B cell (primary cell): ENCODE data around the gene SH3BGR. TPM values are rescaled to one million over a fixed set of nuclear protein-coding genes. Genes with fewer than 3 reads are reported as not detected.

Experiments used
- ATAC-seq: fragments of 200-7000 bp; cut with Tn5 transposase; one replicate; pipeline ENCODE4 v1.10.0; 2021; ENCODE audit warnings: low read depth, mild to moderate bottlenecking, moderate number of reproducible peaks, moderate library complexity
- CTCF ChIA-PET: fragments of 350-600 bp; sonication (Branson Sonifier 250); formaldehyde crosslinking; loops from one replicate; lab custom pipeline; 2021; ENCODE audit warnings: antibody characterized with exemption, inconsistent platforms; lab: Charles Lee
- POLR2A ChIA-PET: fragments of 350-600 bp; sonication (Branson Sonifier 250); formaldehyde crosslinking; loops from one replicate; lab custom pipeline; 2021; ENCODE audit warnings: antibody characterized with exemption; lab: Charles Lee
- DNase-seq: peaks from one replicate; pipeline ENCODE4 v3.0.0; 2013
- H2AFZ ChIP-seq: 2 replicates; pipeline ENCODE4 v1.6.1; 2012; ENCODE audit warnings: mild to moderate bottlenecking, low read depth, low read length; ENCODE audit not compliant: insufficient read depth, poor library complexity, severe bottlenecking
- H3K27ac ChIP-seq, 2 donors: 1 replicate in 1 of 2; 2 replicates in 1 of 2; pipeline ENCODE4 v1.5.1; 2012 to 2013; ENCODE audit warnings: low read length in 2 of 2, mild to moderate bottlenecking in 2 of 2, moderate library complexity in 1 of 2
- H3K27me3 ChIP-seq, 4 experiments: fragments of 200-600 bp in 1 of 4; sonication (generic) in 1 of 4; replicated peaks in 1 of 4; 1 replicate in 2 of 4; 2 replicates in 2 of 4; pipeline versions ENCODE4 v1.6.1 to v1.7.0; 2013 to 2016; ENCODE audit warnings: low read length in 3 of 4, mild to moderate bottlenecking in 2 of 4, mixed read lengths in 1 of 4, moderate library complexity in 1 of 4; ENCODE audit not compliant: insufficient read depth in 4 of 4, control insufficient read depth in 3 of 4; ENCODE audit errors: control extremely low read depth in 1 of 4
- H3K36me3 ChIP-seq, 2 experiments: replicated peaks in 1 of 2; 1 replicate in 1 of 2; 2 replicates in 1 of 2; pipeline versions ENCODE4 v1.6.1 to v1.7.1; 2013; ENCODE audit warnings: low read length in 1 of 2; ENCODE audit not compliant: insufficient read depth in 2 of 2, control insufficient read depth in 1 of 2; ENCODE audit errors: control extremely low read depth in 1 of 2, extremely low read depth in 1 of 2
- H3K4me1 ChIP-seq, 2 donors: fragments of 200-600 bp in 1 of 2; sonication (generic) in 1 of 2; 1 replicate in 1 of 2; 2 replicates in 1 of 2; pipeline versions ENCODE4 v1.5.1 to v1.6.1; 2013 to 2017; ENCODE audit warnings: low read length in 2 of 2; ENCODE audit not compliant: control insufficient read depth in 2 of 2, insufficient read depth in 2 of 2
- H3K4me2 ChIP-seq: replicated peaks from 2 replicates; pipeline ENCODE3; 2012; ENCODE audit warnings: mild to moderate bottlenecking, low read depth, low read length; ENCODE audit not compliant: poor library complexity, severe bottlenecking
- H3K4me3 ChIP-seq, 5 experiments: fragments of 200-600 bp in 1 of 5; sonication (generic) in 1 of 5; 1 replicate in 3 of 5; 2 replicates in 2 of 5; pipeline versions ENCODE4 v1.5.1 to v1.7.0; 2011 to 2016; ENCODE audit warnings: low read length in 4 of 5, mild to moderate bottlenecking in 4 of 5, low read depth in 2 of 5, control low read depth in 1 of 5, moderate library complexity in 1 of 5; ENCODE audit not compliant: insufficient read depth in 1 of 5; ENCODE audit errors: control extremely low read depth in 1 of 5, extremely low read depth in 1 of 5
- H3K79me2 ChIP-seq: fragments of 200-600 bp; sonication (generic); one replicate; pipeline ENCODE4 v1.6.0; 2016; ENCODE audit warnings: low read length; ENCODE audit not compliant: control insufficient read depth, insufficient read depth
- H3K9ac ChIP-seq: fragments of 200-600 bp; sonication (generic); 2 replicates; pipeline ENCODE4 v1.6.1; 2017; ENCODE audit warnings: mild to moderate bottlenecking, low read length, moderate library complexity
- H3K9me3 ChIP-seq, 3 donors: one replicate each; pipeline versions ENCODE4 v1.6.1 to v1.7.1; 2013; ENCODE audit warnings: low read length in 2 of 3; ENCODE audit not compliant: control insufficient read depth in 2 of 3, insufficient read depth in 1 of 3; ENCODE audit errors: control extremely low read depth in 1 of 3
- H4K20me1 ChIP-seq: 2 replicates; pipeline ENCODE4 v1.6.0; 2012; ENCODE audit warnings: mild to moderate bottlenecking, low read length; ENCODE audit not compliant: insufficient read depth, control insufficient read depth, poor library complexity, severe bottlenecking
- H3K27ac Mint-ChIP-seq: one replicate; pipeline ENCODE4 v1.8.0; 2021; ENCODE audit warnings: mixed read lengths
- H3K27me3 Mint-ChIP-seq: one replicate; pipeline ENCODE4 v1.8.0; 2021; ENCODE audit warnings: mixed read lengths
- H3K4me1 Mint-ChIP-seq: one replicate; pipeline ENCODE4 v1.8.0; 2021; ENCODE audit warnings: mixed read lengths
- H3K4me3 Mint-ChIP-seq: one replicate; pipeline ENCODE4 v1.8.0; 2021; ENCODE audit warnings: mixed read lengths
- H3K9me3 Mint-ChIP-seq: one replicate; pipeline ENCODE4 v1.8.0; 2022; ENCODE audit warnings: mixed read lengths; ENCODE audit not compliant: insufficient read depth
- CTCF ChIP-seq: fragments of 200-600 bp; IDR thresholded peaks from one replicate; pipeline ENCODE4 v1.8.0; 2022; ENCODE audit warnings: antibody characterized with exemption, mild to moderate bottlenecking
- EZH2 ChIP-seq: IDR thresholded peaks from 2 replicates; pipeline ENCODE4 v1.6.1; 2012; ENCODE audit warnings: borderline replicate concordance, low read depth, mild to moderate bottlenecking, moderate library complexity, low read length; ENCODE audit not compliant: insufficient read depth, poor library complexity, severe bottlenecking
- WGBS: methylation state at CpG from one replicate; pipeline ENCODE4 v1.1.5; 2013; ENCODE audit warnings: missing lambda C conversion rate; ENCODE audit not compliant: insufficient coverage; 5-methylcytosine and 5-hydroxymethylcytosine counted together
- intact Hi-C: fragments of 100-400 bp; cut with micrococcal nuclease; formaldehyde crosslinking; loops from one replicate; pipeline ENCODE4 v1.10.0; 2022
- polyA plus RNA-seq: library from polyadenylated mRNA; depleted of rRNA; stranded (reverse); fragments of >200 nt; gene quantifications from 2 replicates; pipeline ENCODE4 v1.2.3, GENCODE V29; 2012
- total RNA-seq, 2 donors: library from RNA; stranded (reverse); fragments of 120-200 nt in 1 of 2; gene quantifications; 1 replicate in 1 of 2; 2 replicates in 1 of 2; pipeline versions ENCODE4 v1.2.3 to v1.2.4, GENCODE V29; 2013 to 2022

The SH3BGR gene
- total and polyA plus RNA-seq, 2 donors (not counting 1 experiment from before 2014, with no cell fraction given), result 0.21 to 1.7 TPM

GRCh38 chr21:39542736-39543135 lies 91.0 kb downstream of the SH3BGR start:
- Mint-ChIP-seq H3K27me3 (no peaks in the 10 kb centered on the region), H3K9me3 (peaks cover 3% of the 10 kb centered on the region), H3K4me1 (no peaks in the 10 kb centered on the region), H3K4me3 (no peak overlapping the region), H3K27ac (no peak overlapping the region)
- TF ChIP-seq CTCF, result no peak
- no peak for TF ChIP-seq EZH2
- H3K9ac ChIP-seq, result no peak overlapping the region
- WGBS, result no CpG with 5 or more reads among the region's 5 CpGs
- no peak overlapping the region for H2AFZ ChIP-seq
- POLR2A ChIA-PET, result no interaction called here
- H3K4me1 ChIP-seq, result no peaks in the 10 kb centered on the region
- DNase-seq (no peak), ATAC-seq (no peak)
- H4K20me1 ChIP-seq, result no peaks in the 10 kb centered on the region
- CTCF ChIA-PET, result no interaction called here
- H3K4me2 ChIP-seq, result no peak overlapping the region
- intact Hi-C loops, result no loop called here
- H3K36me3 ChIP-seq, result no peaks in the 10 kb centered on the region
- no peak overlapping the region for H3K27ac ChIP-seq
- H3K4me3 ChIP-seq, result no peak overlapping the region
- H3K9me3 ChIP-seq, result no peaks in the 10 kb centered on the region
- no peaks in the 10 kb centered on the region for H3K79me2 ChIP-seq
- H3K27me3 ChIP-seq, result no peaks in the 10 kb centered on the region

- no peak for TF ChIP-seq EZH2
- no peak for TF ChIP-seq CTCF
- no peaks in the 10 kb centered on the region for H4K20me1 ChIP-seq
- no peaks in the 10 kb centered on the region for H3K4me1 ChIP-seq
- Mint-ChIP-seq H3K27me3 (peaks cover 3% of the 10 kb centered on the region), H3K4me3 (no peak overlapping the region), H3K27ac (no peak overlapping the region), H3K9me3 (peaks cover 3% of the 10 kb centered on the region), H3K4me1 (no peaks in the 10 kb centered on the region)
- ChIA-PET CTCF (no interaction called here), POLR2A (no interaction called here)
- H3K27me3 ChIP-seq, result no peaks in the 10 kb centered on the region
- no peaks in the 10 kb centered on the region for H3K9me3 ChIP-seq
- no peak overlapping the region for H2AFZ ChIP-seq
- intact Hi-C loops, result no loop called here
- no peak overlapping the region for H3K4me2 ChIP-seq
- H3K36me3 ChIP-seq, result no peaks in the 10 kb centered on the region
- DNase-seq (no peak), ATAC-seq (no peak)
- H3K79me2 ChIP-seq, result no peaks in the 10 kb centered on the region
- no peak overlapping the region for H3K27ac ChIP-seq
- no CpG with 5 or more reads among the region's 1 CpG for WGBS
- H3K9ac ChIP-seq, result no peak overlapping the region
- no peak overlapping the region for H3K4me3 ChIP-seq
Measured at GRCh38 chr21:39546522-39546921, 94.8 kb downstream of the SH3BGR start.
